ENCODE measurements around the gene ZBTB16. TPM values are rescaled to one million over a fixed set of nuclear protein-coding genes. Genes with fewer than 3 reads are reported as not detected.

ZBTB16 gene
- polyA plus RNA-seq, 1 donor (not counting 4 experiments of a cell fraction or from before 2014, with no cell fraction given), result 0.18 TPM

DNA sequence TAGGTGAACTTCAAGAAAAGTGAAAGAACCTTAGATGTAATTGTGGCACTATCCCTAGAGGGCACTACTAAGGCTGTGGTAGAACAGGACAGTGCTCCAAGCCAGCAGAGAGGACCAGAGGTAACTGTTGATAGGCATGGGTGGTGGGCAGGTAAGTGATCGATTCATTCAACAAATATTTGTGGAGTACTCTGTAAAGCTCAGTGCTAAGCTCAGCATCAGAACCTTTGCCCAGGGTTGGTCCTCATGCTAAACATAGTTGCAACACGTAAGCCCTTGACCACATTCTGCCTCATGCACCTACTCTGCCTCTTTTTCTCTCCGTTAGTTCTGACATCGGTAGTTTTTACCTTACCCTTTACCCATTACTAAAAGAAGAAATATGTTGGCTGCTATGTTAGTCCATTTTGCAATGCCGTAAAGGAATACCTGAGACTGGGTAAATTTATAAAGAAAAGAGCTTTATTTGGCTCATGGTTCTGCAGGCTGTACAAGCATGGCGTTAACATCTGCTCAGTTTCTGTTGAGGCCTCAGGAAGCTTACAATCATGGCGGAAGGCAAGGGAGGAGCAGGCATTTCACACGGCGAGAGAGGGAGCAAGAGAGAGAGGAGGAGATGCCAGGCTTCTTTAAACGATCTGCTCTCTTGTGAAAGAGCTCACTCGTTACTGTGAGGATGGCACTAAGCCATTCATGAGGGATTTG is 218.3 kb downstream of the ZBTB16 start:
- no peaks in the 10 kb centered on the region for H3K4me1 ChIP-seq (ENCODE audit: control insufficient read depth, extremely low read depth, insufficient read depth, low read length)
- no peak overlapping the region for H2AFZ ChIP-seq (ENCODE audit: control insufficient read depth, low read length)
- no peak for DNase-seq (ENCODE audit: low read depth, low spot score)
- H3K36me3 ChIP-seq (ENCODE audit: control insufficient read depth in 2 of 2, extremely low read depth in 1 of 2, insufficient read depth in 2 of 2, low read length in 2 of 2), result no peaks in the 10 kb centered on the region
- H4K20me1 ChIP-seq (ENCODE audit: control insufficient read depth, extremely low read depth, insufficient read depth, low read length), result no peaks in the 10 kb centered on the region
- H3K27ac ChIP-seq (ENCODE audit: control insufficient read depth, insufficient read depth, low read length), result no peak overlapping the region
- no peaks in the 10 kb centered on the region for H3K27me3 ChIP-seq (ENCODE audit: control insufficient read depth, extremely low read depth, insufficient read depth, low read length)
- no peaks in the 10 kb centered on the region for H3K79me2 ChIP-seq (ENCODE audit: control insufficient read depth, insufficient read depth, low read length)
- dilution Hi-C loops (cut with MboI; ENCODE audit: extremely low pct_ligation_motif_present, low sequenced_read_pairs), result no loop called here
- no peak overlapping the region for H3K9ac ChIP-seq (ENCODE audit: control insufficient read depth, extremely low read depth, insufficient read depth, low read length)
- no peak for FAIRE-seq
- H3K9me3 ChIP-seq (ENCODE audit: control insufficient read depth, low read depth, low read length), result no peaks in the 10 kb centered on the region
- no peak overlapping the region for H3K4me3 ChIP-seq (ENCODE audit: control insufficient read depth in 2 of 3, extremely low read depth in 1 of 3, insufficient read depth in 2 of 3, low read depth in 1 of 3, low read length in 3 of 3)
- no peak overlapping the region for H3K4me2 ChIP-seq (ENCODE audit: control insufficient read depth, extremely low read depth, insufficient read depth, low read depth, low read length)
- no peak for TF ChIP-seq EZH2 (IDR thresholded peaks at IDR 0.05; ENCODE audit: low read length)
- TF ChIP-seq, protein P1, sequence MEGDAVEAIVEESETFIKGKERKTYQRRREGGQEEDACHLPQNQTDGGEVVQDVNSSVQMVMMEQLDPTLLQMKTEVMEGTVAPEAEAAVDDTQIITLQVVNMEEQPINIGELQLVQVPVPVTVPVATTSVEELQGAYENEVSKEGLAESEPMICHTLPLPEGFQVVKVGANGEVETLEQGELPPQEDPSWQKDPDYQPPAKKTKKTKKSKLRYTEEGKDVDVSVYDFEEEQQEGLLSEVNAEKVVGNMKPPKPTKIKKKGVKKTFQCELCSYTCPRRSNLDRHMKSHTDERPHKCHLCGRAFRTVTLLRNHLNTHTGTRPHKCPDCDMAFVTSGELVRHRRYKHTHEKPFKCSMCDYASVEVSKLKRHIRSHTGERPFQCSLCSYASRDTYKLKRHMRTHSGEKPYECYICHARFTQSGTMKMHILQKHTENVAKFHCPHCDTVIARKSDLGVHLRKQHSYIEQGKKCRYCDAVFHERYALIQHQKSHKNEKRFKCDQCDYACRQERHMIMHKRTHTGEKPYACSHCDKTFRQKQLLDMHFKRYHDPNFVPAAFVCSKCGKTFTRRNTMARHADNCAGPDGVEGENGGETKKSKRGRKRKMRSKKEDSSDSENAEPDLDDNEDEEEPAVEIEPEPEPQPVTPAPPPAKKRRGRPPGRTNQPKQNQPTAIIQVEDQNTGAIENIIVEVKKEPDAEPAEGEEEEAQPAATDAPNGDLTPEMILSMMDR (optimal IDR thresholded peaks at IDR 0.05 in 1 of 3, IDR thresholded peaks at IDR 0.05 in 1 of 3, conservative IDR thresholded peaks at IDR 0.05 in 1 of 3; ENCODE audit: extremely low read depth in 1 of 3, insufficient read depth in 2 of 3, low read length in 3 of 3), result no peak
- H3K9me1 ChIP-seq (ENCODE audit: control insufficient read depth, extremely low read depth, insufficient read depth, low read length), result no peaks in the 10 kb centered on the region

DNA sequence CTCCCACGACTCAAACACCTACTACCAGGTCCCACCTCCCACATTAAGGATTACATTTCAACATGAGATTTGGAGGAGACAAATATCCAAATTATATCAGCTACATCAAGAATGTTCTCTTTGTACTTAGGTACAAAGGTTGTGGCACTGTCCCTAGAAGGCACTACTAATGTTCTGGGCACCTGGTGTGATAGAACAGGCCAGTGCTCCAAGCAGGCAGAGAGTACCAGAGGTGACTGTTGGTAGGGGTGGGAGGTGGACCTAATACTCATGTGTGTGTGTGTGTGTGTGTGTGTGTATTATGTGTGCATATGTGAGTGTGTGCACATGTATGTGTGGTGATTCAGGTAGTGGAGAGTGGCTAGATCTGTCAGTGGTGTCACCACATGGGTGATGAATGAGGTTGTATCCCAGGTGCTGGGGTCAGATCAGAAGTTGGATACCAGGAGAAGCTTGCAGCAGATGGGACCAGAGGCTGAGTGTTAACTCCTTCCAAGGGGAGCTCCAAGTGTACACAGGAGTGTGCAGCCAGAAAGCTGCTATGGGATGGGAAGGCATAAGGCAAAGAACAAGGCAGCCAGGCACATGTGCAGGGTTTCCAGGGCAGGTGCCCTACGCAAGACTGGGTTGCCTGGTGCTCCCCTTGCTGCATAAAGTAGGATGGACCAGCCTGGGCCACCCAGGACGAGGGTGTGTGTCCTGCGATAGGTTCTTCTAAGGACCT is 219.0 kb downstream of the ZBTB16 start:
- DNase-seq (ENCODE audit: low read depth, low spot score), result no peak
- Histone ChIP-seq H3K9ac (ENCODE audit: control insufficient read depth, extremely low read depth, insufficient read depth, low read length) (no peak overlapping the region), H4K20me1 (ENCODE audit: control insufficient read depth, extremely low read depth, insufficient read depth, low read length) (no peaks in the 10 kb centered on the region), H3K4me2 (ENCODE audit: control insufficient read depth, extremely low read depth, insufficient read depth, low read depth, low read length) (no peak overlapping the region), H3K4me3 (ENCODE audit: control insufficient read depth in 2 of 3, extremely low read depth in 1 of 3, insufficient read depth in 2 of 3, low read depth in 1 of 3, low read length in 3 of 3) (no peak overlapping the region), H3K36me3 (ENCODE audit: control insufficient read depth in 2 of 2, extremely low read depth in 1 of 2, insufficient read depth in 2 of 2, low read length in 2 of 2) (no peaks in the 10 kb centered on the region), H2AFZ (ENCODE audit: control insufficient read depth, low read length) (no peak overlapping the region), H3K27me3 (ENCODE audit: control insufficient read depth, extremely low read depth, insufficient read depth, low read length) (no peaks in the 10 kb centered on the region), H3K9me3 (ENCODE audit: control insufficient read depth, low read depth, low read length) (no peaks in the 10 kb centered on the region), H3K4me1 (ENCODE audit: control insufficient read depth, extremely low read depth, insufficient read depth, low read length) (no peaks in the 10 kb centered on the region), H3K9me1 (ENCODE audit: control insufficient read depth, extremely low read depth, insufficient read depth, low read length) (no peaks in the 10 kb centered on the region), H3K27ac (ENCODE audit: control insufficient read depth, insufficient read depth, low read length) (no peak overlapping the region), H3K79me2 (ENCODE audit: control insufficient read depth, insufficient read depth, low read length) (no peaks in the 10 kb centered on the region)
- no peak for FAIRE-seq
- dilution Hi-C loops (cut with MboI; ENCODE audit: extremely low pct_ligation_motif_present, low sequenced_read_pairs), result no loop called here
- TF ChIP-seq, protein P1 (optimal IDR thresholded peaks at IDR 0.05 in 1 of 3, IDR thresholded peaks at IDR 0.05 in 1 of 3, conservative IDR thresholded peaks at IDR 0.05 in 1 of 3; ENCODE audit: extremely low read depth in 1 of 3, insufficient read depth in 2 of 3, low read length in 3 of 3), result no peak
- TF ChIP-seq EZH2 (IDR thresholded peaks at IDR 0.05; ENCODE audit: low read length), result no peak
